Measurements from ENCODE around the gene RICTOR. TPM values are rescaled to one million over a fixed set of nuclear protein-coding genes. Genes with fewer than 3 reads are reported as not detected.

Gene RICTOR
- total RNA-seq, 4 donors from 2014 or later = 24.0 to 46.1 (median 31.9) TPM

GRCh38 chr5:39058178-39058921 lies 15.8 kb downstream of the RICTOR start:
- Histone ChIP-seq H3K4me1 (peaks cover 12 to 75% (median 14%) of the 10 kb centered on the region in 3 donors), H3K9me3 (no peaks in the 10 kb centered on the region), H3K36me3 (peaks cover 0 to 3% of the 10 kb centered on the region in 2 donors), H3K27me3 (no peaks in the 10 kb centered on the region), H3K4me3 (peak overlapping the region; percentile 22 to 26), H3K27ac (peak overlapping the region in 2 of 4 donors; percentile 18 to 36)
- 35 to 43% methylated on average over 2 of the region's 2 CpGs for WGBS, 2 donors (ENCODE audit: low coverage in 1 of 2)
- no peak for TF ChIP-seq POLR2AphosphoS5 (IDR thresholded peaks at IDR 0.05)
- TF ChIP-seq EP300 (IDR thresholded peaks at IDR 0.05) = no peak
- ATAC-seq = no peak

- ATAC-seq = no peak
- WGBS, 2 donors (ENCODE audit: low coverage in 1 of 2) = 0 to 8% methylated on average over 2 of the region's 2 CpGs
- Histone ChIP-seq H3K27me3 (no peaks in the 10 kb centered on the region), H3K9me3 (no peaks in the 10 kb centered on the region), H3K36me3 (peaks cover 0 to 3% of the 10 kb centered on the region in 2 donors), H3K4me1 (peaks cover 7 to 69% (median 10%) of the 10 kb centered on the region in 3 donors), H3K27ac (peak overlapping the region in 2 of 4 donors; percentile 18 to 36), H3K4me3 (peak overlapping the region; percentile 22 to 26)
- TF ChIP-seq POLR2A (IDR thresholded peaks at IDR 0.05) (no peak), EP300 (IDR thresholded peaks at IDR 0.05) (no peak), POLR2AphosphoS5 (IDR thresholded peaks at IDR 0.05) (no peak), CTCF (IDR thresholded peaks at IDR 0.05) (no peak)
Measured at GRCh38 chr5:39057734-39058133, 16.5 kb downstream of the RICTOR start.

- Histone ChIP-seq H3K4me1 (peaks cover 0 to 57% (median 7%) of the 10 kb centered on the region in 3 donors), H3K9me3 (no peaks in the 10 kb centered on the region), H3K4me3 (no peak overlapping the region), H3K27ac (no peak overlapping the region), H3K36me3 (peaks cover 0 to 3% of the 10 kb centered on the region in 2 donors), H3K27me3 (no peaks in the 10 kb centered on the region)
- TF ChIP-seq POLR2AphosphoS5 (IDR thresholded peaks at IDR 0.05) (no peak), POLR2A (IDR thresholded peaks at IDR 0.05) (no peak), CTCF (IDR thresholded peaks at IDR 0.05) (no peak), EP300 (IDR thresholded peaks at IDR 0.05) (no peak)
- no peak for ATAC-seq
- WGBS, 2 donors (ENCODE audit: low coverage in 1 of 2) = 87 to 91% methylated on average over 5 of the region's 5 CpGs
Measured at GRCh38 chr5:39055768-39056398, 18.3 kb downstream of the RICTOR start.

GRCh38 chr5:39055027-39055767 lies 19.0 kb downstream of the RICTOR start:
- no peak overlapping the region for H3K4me3 ChIP-seq
- no peaks in the 10 kb centered on the region for H3K27me3 ChIP-seq
- 74 to 90% methylated on average over 3 of the region's 3 CpGs for WGBS, 2 donors (ENCODE audit: low coverage in 1 of 2)
- H3K4me1 ChIP-seq = peaks cover 0 to 59% (median 7%) of the 10 kb centered on the region in 3 donors
- peaks cover 0 to 3% of the 10 kb centered on the region in 2 donors for H3K36me3 ChIP-seq
- TF ChIP-seq EP300 (IDR thresholded peaks at IDR 0.05) (no peak), POLR2A (IDR thresholded peaks at IDR 0.05) (no peak), CTCF (IDR thresholded peaks at IDR 0.05) (no peak)
- no peak overlapping the region for H3K27ac ChIP-seq
- ATAC-seq = no peak
- no peaks in the 10 kb centered on the region for H3K9me3 ChIP-seq

- TF ChIP-seq POLR2AphosphoS5 (IDR thresholded peaks at IDR 0.05) (no peak), EP300 (IDR thresholded peaks at IDR 0.05) (no peak), CTCF (IDR thresholded peaks at IDR 0.05) (no peak), POLR2A (IDR thresholded peaks at IDR 0.05) (no peak)
- Histone ChIP-seq H3K27me3 (no peaks in the 10 kb centered on the region), H3K4me3 (no peak overlapping the region), H3K36me3 (peaks cover 0 to 3% of the 10 kb centered on the region in 2 donors), H3K27ac (no peak overlapping the region), H3K4me1 (peaks cover 0 to 58% (median 0%) of the 10 kb centered on the region in 3 donors), H3K9me3 (no peaks in the 10 kb centered on the region)
- ATAC-seq = no peak
- 90 to 91% methylated on average over 2 to 4 of the region's 4 CpGs for WGBS, 2 donors (ENCODE audit: low coverage in 1 of 2)
Measured at GRCh38 chr5:39053189-39053588, 21.0 kb downstream of the RICTOR start.
